HepG2 (cell line): ENCODE measurements around the gene GDF7. TPM values are rescaled to one million over a fixed set of nuclear protein-coding genes. Genes with fewer than 3 reads are reported as not detected.

Source experiments
- BCL6 ChIP-seq: IDR thresholded peaks from 2 replicates; pipeline ENCODE4 v1.6.1; 2016; ENCODE audit warnings: missing genetic modification reagents, missing compliant biosample characterization
- CBFB ChIP-seq: sonication (generic); formaldehyde crosslinking; IDR thresholded peaks from 2 replicates; pipeline ENCODE4 v1.4.0; 2020; ENCODE audit warnings: missing genetic modification reagents
- CREBL2 ChIP-seq: sonication (generic); formaldehyde crosslinking; IDR thresholded peaks from 2 replicates; pipeline ENCODE4 v1.8.1; 2023; ENCODE audit warnings: missing genetic modification reagents, mild to moderate bottlenecking, borderline replicate concordance
- EEA1 ChIP-seq: sonication (generic); formaldehyde crosslinking; IDR thresholded peaks from 2 replicates; pipeline ENCODE4 v1.5.1; 2020; ENCODE audit warnings: mild to moderate bottlenecking, missing genetic modification reagents, borderline replicate concordance
- NFE2L2 ChIP-seq: fragments of 150-350 bp; IDR thresholded peaks from 2 replicates; pipeline ENCODE4 v1.6.1; 2014; ENCODE audit warnings: low read length
- PCBP1 ChIP-seq: fragments of 200-400 bp; formaldehyde crosslinking; IDR thresholded peaks from 2 replicates; pipeline ENCODE4 v1.6.1; 2017; ENCODE audit warnings: mild to moderate bottlenecking, low read depth, low read length, borderline replicate concordance
- SYNCRIP ChIP-seq: fragments of 200-400 bp; formaldehyde crosslinking; IDR thresholded peaks from 2 replicates; pipeline ENCODE4 v1.6.1; 2018; ENCODE audit warnings: mild to moderate bottlenecking, low read depth, low read length; ENCODE audit not compliant: insufficient read depth
- TBP ChIP-seq: sonication (generic); formaldehyde crosslinking; IDR thresholded peaks from 2 replicates; pipeline ENCODE4 v1.5.0; 2020; ENCODE audit warnings: missing genetic modification reagents
- ZFP36L1 ChIP-seq: sonication (generic); formaldehyde crosslinking; IDR thresholded peaks from 2 replicates; pipeline ENCODE4 v1.8.0; 2022; ENCODE audit warnings: mild to moderate bottlenecking, missing genetic modification reagents, moderate library complexity
- ZFP41 ChIP-seq: sonication (generic); formaldehyde crosslinking; IDR thresholded peaks from 2 replicates; pipeline ENCODE4 v1.4.0; 2020; ENCODE audit warnings: mild to moderate bottlenecking, missing genetic modification reagents, borderline replicate concordance
- ZHX1 ChIP-seq: sonication (generic); formaldehyde crosslinking; IDR thresholded peaks from 2 replicates; pipeline ENCODE4 v1.8.1; 2022; ENCODE audit warnings: low read depth, mild to moderate bottlenecking, missing genetic modification reagents
- ZNF205 ChIP-seq: IDR thresholded peaks from 2 replicates; pipeline ENCODE4 v1.6.1; 2018; ENCODE audit warnings: missing biosample characterization, missing genetic modification reagents
- ZNF275 ChIP-seq: sonication (generic); formaldehyde crosslinking; IDR thresholded peaks from 2 replicates; pipeline ENCODE4 v1.8.0; 2022; ENCODE audit warnings: missing genetic modification reagents, mild to moderate bottlenecking, inconsistent platforms, borderline replicate concordance
- ZNF282 ChIP-seq: fragments of 450-650 bp; IDR thresholded peaks from 2 replicates; pipeline ENCODE4 v1.6.1; 2018; ENCODE audit not compliant: partially characterized antibody
- ZNF382 ChIP-seq: sonication (generic); formaldehyde crosslinking; IDR thresholded peaks from 2 replicates; pipeline ENCODE4 v1.5.0; 2020; ENCODE audit warnings: missing genetic modification reagents, mild to moderate bottlenecking, borderline replicate concordance
- ZNF670 ChIP-seq: sonication (generic); formaldehyde crosslinking; IDR thresholded peaks from 2 replicates; pipeline ENCODE4 v1.8.0; 2022; ENCODE audit warnings: mild to moderate bottlenecking, missing genetic modification reagents, borderline replicate concordance
- ZNF678 ChIP-seq: sonication (generic); formaldehyde crosslinking; IDR thresholded peaks from 2 replicates; pipeline ENCODE4 v1.4.0; 2020; ENCODE audit warnings: mild to moderate bottlenecking, missing genetic modification reagents
- ZNF761 ChIP-seq: sonication (generic); formaldehyde crosslinking; conservative IDR thresholded peaks from 2 replicates; pipeline ENCODE4 v1.4.0; 2020; ENCODE audit warnings: mild to moderate bottlenecking, missing genetic modification reagents
- polyA plus RNA-seq, 8 experiments: library from polyadenylated mRNA; depleted of rRNA in 3 of 8; stranded (reverse) in 7 of 8; unstranded in 1 of 8; fragments of >200 nt; fragmentation: Illumina TruSeq in 4 of 8; extraction: Trizol in 4 of 8; gene quantifications; 2 replicates each; pipeline versions ENCODE4 v1.2.1 to v1.2.3, GENCODE V29; 2011 to 2016; ENCODE audit warnings: low read depth in 4 of 8, missing spikeins in 1 of 8, mixed read lengths in 1 of 8; ENCODE audit not compliant: insufficient read depth in 1 of 8
- total RNA-seq, 5 experiments: library from RNA; depleted of rRNA; stranded (reverse); fragments of >200 nt; fragmentation: Illumina TruSeq; extraction: Trizol; gene quantifications; 2 replicates each; pipeline ENCODE4 v1.2.3, GENCODE V29; 2016; ENCODE audit warnings: low read depth in 1 of 5
- TF ChIP-seq, protein P1 (sequence below): IDR thresholded peaks from 2 replicates; pipeline ENCODE4 v1.6.1; 2016; ENCODE audit warnings: low read depth, missing genetic modification reagents, missing compliant biosample characterization

Gene GDF7
- total and polyA plus RNA-seq, 2 of the 13 experiments (the other 11 are each of a cell fraction or from before 2014, with no cell fraction given): 1.6 to 15.0 TPM

GRCh38 chr2:20650877-20651730 is 15.8 kb upstream of the GDF7 start, which contains the start of gene HS1BP3 (continued):
- peak; percentile 84; the same call in 1 of the 2 replicates for TF ChIP-seq ZHX1 (CRISPR knock-in tag)
- TF ChIP-seq, protein P1, sequence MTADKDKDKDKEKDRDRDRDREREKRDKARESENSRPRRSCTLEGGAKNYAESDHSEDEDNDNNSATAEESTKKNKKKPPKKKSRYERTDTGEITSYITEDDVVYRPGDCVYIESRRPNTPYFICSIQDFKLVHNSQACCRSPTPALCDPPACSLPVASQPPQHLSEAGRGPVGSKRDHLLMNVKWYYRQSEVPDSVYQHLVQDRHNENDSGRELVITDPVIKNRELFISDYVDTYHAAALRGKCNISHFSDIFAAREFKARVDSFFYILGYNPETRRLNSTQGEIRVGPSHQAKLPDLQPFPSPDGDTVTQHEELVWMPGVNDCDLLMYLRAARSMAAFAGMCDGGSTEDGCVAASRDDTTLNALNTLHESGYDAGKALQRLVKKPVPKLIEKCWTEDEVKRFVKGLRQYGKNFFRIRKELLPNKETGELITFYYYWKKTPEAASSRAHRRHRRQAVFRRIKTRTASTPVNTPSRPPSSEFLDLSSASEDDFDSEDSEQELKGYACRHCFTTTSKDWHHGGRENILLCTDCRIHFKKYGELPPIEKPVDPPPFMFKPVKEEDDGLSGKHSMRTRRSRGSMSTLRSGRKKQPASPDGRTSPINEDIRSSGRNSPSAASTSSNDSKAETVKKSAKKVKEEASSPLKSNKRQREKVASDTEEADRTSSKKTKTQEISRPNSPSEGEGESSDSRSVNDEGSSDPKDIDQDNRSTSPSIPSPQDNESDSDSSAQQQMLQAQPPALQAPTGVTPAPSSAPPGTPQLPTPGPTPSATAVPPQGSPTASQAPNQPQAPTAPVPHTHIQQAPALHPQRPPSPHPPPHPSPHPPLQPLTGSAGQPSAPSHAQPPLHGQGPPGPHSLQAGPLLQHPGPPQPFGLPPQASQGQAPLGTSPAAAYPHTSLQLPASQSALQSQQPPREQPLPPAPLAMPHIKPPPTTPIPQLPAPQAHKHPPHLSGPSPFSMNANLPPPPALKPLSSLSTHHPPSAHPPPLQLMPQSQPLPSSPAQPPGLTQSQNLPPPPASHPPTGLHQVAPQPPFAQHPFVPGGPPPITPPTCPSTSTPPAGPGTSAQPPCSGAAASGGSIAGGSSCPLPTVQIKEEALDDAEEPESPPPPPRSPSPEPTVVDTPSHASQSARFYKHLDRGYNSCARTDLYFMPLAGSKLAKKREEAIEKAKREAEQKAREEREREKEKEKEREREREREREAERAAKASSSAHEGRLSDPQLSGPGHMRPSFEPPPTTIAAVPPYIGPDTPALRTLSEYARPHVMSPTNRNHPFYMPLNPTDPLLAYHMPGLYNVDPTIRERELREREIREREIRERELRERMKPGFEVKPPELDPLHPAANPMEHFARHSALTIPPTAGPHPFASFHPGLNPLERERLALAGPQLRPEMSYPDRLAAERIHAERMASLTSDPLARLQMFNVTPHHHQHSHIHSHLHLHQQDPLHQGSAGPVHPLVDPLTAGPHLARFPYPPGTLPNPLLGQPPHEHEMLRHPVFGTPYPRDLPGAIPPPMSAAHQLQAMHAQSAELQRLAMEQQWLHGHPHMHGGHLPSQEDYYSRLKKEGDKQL (CRISPR knock-in tag): no peak
- 0 out of 2 replicates have a peak, but pooled peaks have one; percentile 10 for TF ChIP-seq ZFP36L1
- TF ChIP-seq NFE2L2: no peak
- TF ChIP-seq ZFP41 (CRISPR knock-in tag): 0 out of 2 replicates have a peak, but pooled peaks have one; percentile 88
- peak; percentile 90; the same call in 1 of the 2 replicates for TF ChIP-seq TBP
- no peak for TF ChIP-seq SYNCRIP
- TF ChIP-seq PCBP1: no peak
- no peak for TF ChIP-seq CREBL2 (CRISPR knock-in tag)
- TF ChIP-seq ZNF678 (CRISPR knock-in tag): no peak
- no peak for TF ChIP-seq ZNF282
- TF ChIP-seq CBFB: peak; percentile 77
- TF ChIP-seq ZNF205 (CRISPR knock-in tag): peak; percentile 66; the same call in 1 of the 2 replicates
- peak; percentile 90; the same call in 1 of the 2 replicates for TF ChIP-seq EEA1 (CRISPR knock-in tag)
- peak; percentile 96 for TF ChIP-seq ZNF761
- peak; percentile 63; the same call in 1 of the 2 replicates for TF ChIP-seq ZNF275 (CRISPR knock-in tag)
- no peak for TF ChIP-seq ZNF382 (CRISPR knock-in tag)
- TF ChIP-seq ZNF670: no peak
- TF ChIP-seq BCL6 (CRISPR knock-in tag): peak; percentile 13; the same call in 1 of the 2 replicates
